ENCODE results near the gene DENND2D. TPM values are rescaled to one million over a fixed set of nuclear protein-coding genes. Genes with fewer than 3 reads are reported as not detected.
"Not testable (repeated sequence)": the region's sequence is repeated elsewhere in the genome, so short reads cannot be mapped to it uniquely, and the experiment has no call there.

The DENND2D gene
- total RNA-seq, 4 donors from 2014 or later = 1.4 to 16.6 (median 6.4) TPM

GRCh38 chr1:111217183-111217910, 16.9 kb upstream of the DENND2D start:
- Histone ChIP-seq H3K9me3 (no peaks in the 10 kb centered on the region), H3K27ac (no peak overlapping the region)
- no peak for ATAC-seq

GRCh38 chr1:111216751-111217150, 16.3 kb upstream of the DENND2D start:
- peaks cover 15% of the 10 kb centered on the region for H3K27me3 ChIP-seq
- no peak overlapping the region for H3K4me3 ChIP-seq
- H3K9me3 ChIP-seq = no peaks in the 10 kb centered on the region
- ATAC-seq = no peak
- 82 to 83% methylated on average over 4 to 5 of the region's 5 CpGs for WGBS, 2 donors (ENCODE audit: low coverage in 1 of 2)
- H3K27ac ChIP-seq = no peak overlapping the region
- H3K36me3 ChIP-seq = no peaks in the 10 kb centered on the region
- no peaks in the 10 kb centered on the region for H3K4me1 ChIP-seq
- TF ChIP-seq POLR2A (IDR thresholded peaks at IDR 0.05) (no peak), EP300 (IDR thresholded peaks at IDR 0.05) (no peak), CTCF (IDR thresholded peaks at IDR 0.05) (no peak), POLR2AphosphoS5 (IDR thresholded peaks at IDR 0.05) (no peak)

More at GRCh38 chr1:111217183-111217910, 16.9 kb upstream of the DENND2D start:
- WGBS, 2 donors (ENCODE audit: low coverage in 1 of 2) = 68 to 71% methylated on average over 5 of the region's 5 CpGs
- TF ChIP-seq POLR2A (IDR thresholded peaks at IDR 0.05) = no peak
- TF ChIP-seq EP300 (IDR thresholded peaks at IDR 0.05) = no peak
- no peak for TF ChIP-seq CTCF (IDR thresholded peaks at IDR 0.05)
- no peak for TF ChIP-seq POLR2AphosphoS5 (IDR thresholded peaks at IDR 0.05)
- Histone ChIP-seq H3K4me3 (no peak overlapping the region), H3K36me3 (no peaks in the 10 kb centered on the region), H3K27me3 (peaks cover 15% of the 10 kb centered on the region), H3K4me1 (peaks cover 0 to 3% (median 0%) of the 10 kb centered on the region in 3 donors)

GRCh38 chr1:111215285-111215684, 14.8 kb upstream of the DENND2D start:
- H3K27me3 ChIP-seq = peaks cover 23% of the 10 kb centered on the region
- ATAC-seq, H3K4me3 ChIP-seq, H3K36me3 ChIP-seq, H3K27ac ChIP-seq, H3K4me1 ChIP-seq, H3K9me3 ChIP-seq: not testable (repeated sequence)
- WGBS, 2 donors (ENCODE audit: low coverage in 1 of 2) = 86 to 93% methylated on average over 2 of the region's 2 CpGs

GRCh38 chr1:111214884-111215283, 14.4 kb upstream of the DENND2D start:
- no peak overlapping the region for H3K4me3 ChIP-seq
- H3K4me1 ChIP-seq = no peaks in the 10 kb centered on the region
- H3K9me3 ChIP-seq = no peaks in the 10 kb centered on the region
- WGBS, 2 donors (ENCODE audit: low coverage in 1 of 2) = 83 to 90% methylated on average over 1 to 2 of the region's 7 CpGs
- peaks cover 27% of the 10 kb centered on the region for H3K27me3 ChIP-seq
- TF ChIP-seq EP300 (IDR thresholded peaks at IDR 0.05) (no peak), POLR2A (IDR thresholded peaks at IDR 0.05) (no peak), POLR2AphosphoS5 (IDR thresholded peaks at IDR 0.05) (no peak), CTCF (IDR thresholded peaks at IDR 0.05) (no peak)
- no peak overlapping the region for H3K27ac ChIP-seq
- no peak for ATAC-seq
- H3K36me3 ChIP-seq = no peaks in the 10 kb centered on the region

- Histone ChIP-seq H3K36me3 (no peaks in the 10 kb centered on the region), H3K4me3 (no peak overlapping the region), H3K27ac (no peak overlapping the region), H3K9me3 (no peaks in the 10 kb centered on the region), H3K27me3 (peaks cover 31% of the 10 kb centered on the region), H3K4me1 (no peaks in the 10 kb centered on the region)
- TF ChIP-seq POLR2AphosphoS5 (IDR thresholded peaks at IDR 0.05) = no peak
- TF ChIP-seq POLR2A (IDR thresholded peaks at IDR 0.05) = no peak
- TF ChIP-seq EP300 (IDR thresholded peaks at IDR 0.05) = no peak
- TF ChIP-seq CTCF (IDR thresholded peaks at IDR 0.05) = no peak
- WGBS, 2 donors (ENCODE audit: low coverage in 1 of 2) = 70 to 84% methylated on average over 3 to 5 of the region's 6 CpGs
- ATAC-seq = no peak
Measured at GRCh38 chr1:111214074-111214801, 13.8 kb upstream of the DENND2D start.

Data from gastroesophageal sphincter (tissue), 4 donors.